Measurements from ENCODE around the gene CWC27. TPM values are rescaled to one million over a fixed set of nuclear protein-coding genes. Genes with fewer than 3 reads are reported as not detected.

CWC27 gene
- total RNA-seq, 1 donor from 2014 or later = 56.6 TPM

DNA sequence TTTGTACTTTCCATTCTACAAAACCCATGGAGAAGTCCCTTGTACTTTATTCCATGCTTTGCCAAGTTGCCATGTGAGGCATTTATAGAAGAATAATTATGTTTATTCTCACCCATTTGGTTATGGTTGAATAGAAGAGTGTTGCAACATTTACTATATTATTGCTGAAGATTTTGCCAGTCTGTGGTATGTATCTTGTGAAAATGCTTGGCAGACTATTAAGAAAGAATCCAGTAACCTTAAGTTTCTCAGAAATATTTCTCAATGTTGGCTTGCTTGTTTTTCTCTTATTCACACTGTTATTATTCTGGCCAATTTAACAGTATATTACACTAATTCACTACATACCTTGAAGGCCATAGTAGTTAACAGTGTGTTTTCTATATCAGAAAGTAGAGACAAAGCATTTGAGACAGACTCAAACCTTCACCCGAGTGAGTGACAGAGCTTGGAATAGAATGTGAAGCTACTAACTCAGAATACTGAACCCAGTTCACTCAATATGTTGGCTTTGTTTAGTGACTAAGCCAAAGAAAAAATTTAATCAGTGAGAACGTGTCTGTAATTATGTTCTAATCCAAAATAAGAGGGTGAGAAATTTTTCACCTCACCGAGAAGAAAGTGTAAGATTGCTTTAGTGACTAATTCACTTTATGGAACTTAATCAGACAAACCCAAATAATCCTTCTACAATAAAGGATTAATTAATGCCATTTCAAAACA lies 184.4 kb downstream of the CWC27 start:
- TF ChIP-seq, protein P1, sequence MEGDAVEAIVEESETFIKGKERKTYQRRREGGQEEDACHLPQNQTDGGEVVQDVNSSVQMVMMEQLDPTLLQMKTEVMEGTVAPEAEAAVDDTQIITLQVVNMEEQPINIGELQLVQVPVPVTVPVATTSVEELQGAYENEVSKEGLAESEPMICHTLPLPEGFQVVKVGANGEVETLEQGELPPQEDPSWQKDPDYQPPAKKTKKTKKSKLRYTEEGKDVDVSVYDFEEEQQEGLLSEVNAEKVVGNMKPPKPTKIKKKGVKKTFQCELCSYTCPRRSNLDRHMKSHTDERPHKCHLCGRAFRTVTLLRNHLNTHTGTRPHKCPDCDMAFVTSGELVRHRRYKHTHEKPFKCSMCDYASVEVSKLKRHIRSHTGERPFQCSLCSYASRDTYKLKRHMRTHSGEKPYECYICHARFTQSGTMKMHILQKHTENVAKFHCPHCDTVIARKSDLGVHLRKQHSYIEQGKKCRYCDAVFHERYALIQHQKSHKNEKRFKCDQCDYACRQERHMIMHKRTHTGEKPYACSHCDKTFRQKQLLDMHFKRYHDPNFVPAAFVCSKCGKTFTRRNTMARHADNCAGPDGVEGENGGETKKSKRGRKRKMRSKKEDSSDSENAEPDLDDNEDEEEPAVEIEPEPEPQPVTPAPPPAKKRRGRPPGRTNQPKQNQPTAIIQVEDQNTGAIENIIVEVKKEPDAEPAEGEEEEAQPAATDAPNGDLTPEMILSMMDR (IDR thresholded peaks at IDR 0.05) = no peak
- TF ChIP-seq EZH2 (IDR thresholded peaks at IDR 0.05) = no peak
- TF ChIP-seq EZH2phosphoT487 (IDR thresholded peaks at IDR 0.05) = no peak
- Mint-ChIP-seq H3K27me3 (ENCODE audit: insufficient read depth, low read depth) (no peaks in the 10 kb centered on the region), H3K9me3 (no peaks in the 10 kb centered on the region), H3K27ac (no peak overlapping the region), H3K4me3 (no peak overlapping the region), H3K4me1 (no peaks in the 10 kb centered on the region), H3K36me3 (peaks cover 2% of the 10 kb centered on the region)
- no peak overlapping the region for H3K9ac ChIP-seq
- H3K27me3 ChIP-seq = no peaks in the 10 kb centered on the region
- DNase-seq (ENCODE audit: low spot score) = no peak
- H3K4me2 ChIP-seq = no peak overlapping the region
- no peak overlapping the region for H3K4me3 ChIP-seq
- H3K9me3 ChIP-seq (ENCODE audit: low read depth) = no peaks in the 10 kb centered on the region
- no peaks in the 10 kb centered on the region for H4K20me1 ChIP-seq (ENCODE audit: low read depth)
- no peaks in the 10 kb centered on the region for H3F3A ChIP-seq (ENCODE audit: low read depth)
- H3K27ac ChIP-seq = no peak overlapping the region
- no peaks in the 10 kb centered on the region for H3K79me2 ChIP-seq (ENCODE audit: low read depth)
- no peak overlapping the region for H2AFZ ChIP-seq (replicated peaks)
- no peaks in the 10 kb centered on the region for H3K36me3 ChIP-seq
- no peaks in the 10 kb centered on the region for H3K4me1 ChIP-seq

DNA sequence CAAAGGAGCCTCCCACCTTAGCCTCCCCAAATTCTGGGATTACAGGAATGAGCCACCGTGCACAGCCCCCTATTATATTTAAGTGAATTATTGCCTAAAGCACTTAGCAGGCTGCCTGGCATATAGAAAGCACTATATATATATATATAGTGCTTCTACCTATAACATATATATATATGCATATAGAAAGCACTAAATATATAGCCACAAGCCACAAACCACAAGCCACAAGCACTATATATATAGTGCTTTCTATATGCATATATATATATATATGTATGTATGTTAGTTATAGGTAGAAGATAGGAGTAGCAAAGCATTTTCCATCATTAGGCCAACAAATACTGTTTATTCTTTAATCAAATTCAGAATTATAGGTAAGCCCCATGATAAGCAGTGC lies 185.8 kb downstream of the CWC27 start:
- Histone ChIP-seq H3K27ac (no peak overlapping the region), H3K79me2 (ENCODE audit: low read depth) (no peaks in the 10 kb centered on the region), H3K27me3 (no peaks in the 10 kb centered on the region), H3K4me2 (no peak overlapping the region), H3K9me3 (ENCODE audit: low read depth) (no peaks in the 10 kb centered on the region), H3K4me3 (no peak overlapping the region), H4K20me1 (ENCODE audit: low read depth) (no peaks in the 10 kb centered on the region), H3K4me1 (no peaks in the 10 kb centered on the region), H3F3A (ENCODE audit: low read depth) (no peaks in the 10 kb centered on the region), H3K36me3 (no peaks in the 10 kb centered on the region), H2AFZ (replicated peaks) (no peak overlapping the region), H3K9ac (no peak overlapping the region)
- H3K9me3 Mint-ChIP-seq = no peaks in the 10 kb centered on the region
- H3K27me3 Mint-ChIP-seq (ENCODE audit: insufficient read depth, low read depth) = no peaks in the 10 kb centered on the region
- H3K36me3 Mint-ChIP-seq = peaks cover 2% of the 10 kb centered on the region
- H3K4me3 Mint-ChIP-seq = no peak overlapping the region
- TF ChIP-seq EZH2phosphoT487 (IDR thresholded peaks at IDR 0.05) (no peak), EZH2 (IDR thresholded peaks at IDR 0.05) (no peak)
- TF ChIP-seq, protein P1 (IDR thresholded peaks at IDR 0.05) = no peak
- no peaks in the 10 kb centered on the region for H3K4me1 Mint-ChIP-seq
- DNase-seq (ENCODE audit: low spot score) = no peak
- no peak overlapping the region for H3K27ac Mint-ChIP-seq

DNA sequence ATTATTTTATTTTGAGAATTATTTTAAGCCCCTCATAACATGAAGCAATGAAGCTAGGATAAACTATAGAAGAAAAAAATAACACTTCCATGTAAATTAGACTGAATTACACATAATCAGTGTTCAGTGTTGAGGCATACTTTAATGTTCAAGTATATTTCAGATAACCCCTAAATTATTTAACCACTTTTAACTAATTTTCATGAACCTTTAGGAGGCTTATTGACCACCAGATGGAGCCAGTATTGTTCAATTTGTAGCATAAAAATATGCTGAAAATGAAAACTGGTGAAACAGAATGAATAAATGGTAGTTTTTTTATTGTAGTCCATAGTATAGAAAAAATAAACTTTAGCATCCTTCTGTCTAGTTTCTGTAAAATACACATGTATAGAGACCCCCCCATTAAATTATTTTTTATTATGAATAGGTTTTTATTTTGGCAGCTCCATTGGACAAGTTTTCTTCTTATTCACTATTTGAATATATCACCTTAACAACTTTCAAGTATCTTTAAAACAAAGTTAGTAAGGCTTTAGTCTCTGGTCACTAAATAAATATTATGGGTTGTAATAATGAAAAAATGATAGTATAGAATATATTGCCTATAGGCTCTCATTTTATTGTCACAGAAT lies 190.1 kb downstream of the CWC27 start:
- Mint-ChIP-seq H3K27ac (no peak overlapping the region), H3K27me3 (ENCODE audit: insufficient read depth, low read depth) (no peaks in the 10 kb centered on the region), H3K36me3 (peaks cover 4% of the 10 kb centered on the region), H3K9me3 (peaks cover 11% of the 10 kb centered on the region), H3K4me1 (no peaks in the 10 kb centered on the region), H3K4me3 (no peak overlapping the region)
- H2AFZ ChIP-seq (replicated peaks) = no peak overlapping the region
- DNase-seq (ENCODE audit: low spot score) = no peak
- no peak overlapping the region for H3K9ac ChIP-seq
- H3K4me2 ChIP-seq = no peak overlapping the region
- H3K79me2 ChIP-seq (ENCODE audit: low read depth) = no peaks in the 10 kb centered on the region
- no peaks in the 10 kb centered on the region for H3F3A ChIP-seq (ENCODE audit: low read depth)
- H3K9me3 ChIP-seq (ENCODE audit: low read depth) = peaks cover 4% of the 10 kb centered on the region
- no peaks in the 10 kb centered on the region for H3K4me1 ChIP-seq
- H3K36me3 ChIP-seq = peaks cover 6% of the 10 kb centered on the region
- no peak overlapping the region for H3K4me3 ChIP-seq
- H3K27me3 ChIP-seq = no peaks in the 10 kb centered on the region
- no peaks in the 10 kb centered on the region for H4K20me1 ChIP-seq (ENCODE audit: low read depth)
- TF ChIP-seq EZH2 (IDR thresholded peaks at IDR 0.05) (no peak), EZH2phosphoT487 (IDR thresholded peaks at IDR 0.05) (no peak)
- TF ChIP-seq, protein P1 (IDR thresholded peaks at IDR 0.05) = peak; percentile 58
- no peak overlapping the region for H3K27ac ChIP-seq
